Germinal center (tissue), 1 donor: Measurements from ENCODE around the gene TCHH.
A peak's percentile ranks its signal among the peaks of the same experiment; 100 is the strongest.
"Not testable (repeated sequence)": the region's sequence is repeated elsewhere in the genome, so short reads cannot be mapped to it uniquely, and the experiment has no call there.

ENCODE experiments used
- DNase-seq: peaks from one replicate; pipeline ENCODE4 v3.0.0; 2012; ENCODE audit warnings: mixed read lengths, low spot score

The TCHH gene

GRCh38 chr1:152110860-152111514, 4.3 kb downstream of the TCHH start:
- peak; percentile 26 for DNase-seq

- no peak for DNase-seq
Observed at GRCh38 chr1:152110365-152110859, 4.8 kb downstream of the TCHH start.

- no peak for DNase-seq
Observed at GRCh38 chr1:152109998-152110294, 5.3 kb downstream of the TCHH start.

- no peak for DNase-seq
Observed at GRCh38 chr1:152109231-152109997, 5.8 kb downstream of the TCHH start.

- no peak for DNase-seq
Observed at GRCh38 chr1:152108882-152109222, 6.4 kb downstream of the TCHH start.

GRCh38 chr1:152107984-152108881, 7.0 kb downstream of the TCHH start:
- DNase-seq, result no peak

GRCh38 chr1:152107031-152107983, 7.9 kb downstream of the TCHH start:
- no peak for DNase-seq

- no peak for DNase-seq
Observed at GRCh38 chr1:152104854-152105253, 10.4 kb downstream of the TCHH start.

GRCh38 chr1:152096931-152097330, 18.3 kb downstream of the TCHH start:
- DNase-seq, result no peak

- DNase-seq, result no peak
Observed at GRCh38 chr1:152089014-152089674, 26.1 kb downstream of the TCHH start, which contains the start of gene TCHHL1. TSS of gene TCHHL1 (minus strand) at chr1:152089064. CDS start at chr1:152088143, 921 bp downstream.

GRCh38 chr1:152086760-152087159, 28.5 kb downstream of the TCHH start:
- no peak for DNase-seq

- no peak for DNase-seq
Observed at GRCh38 chr1:152084853-152085252, 30.4 kb downstream of the TCHH start.

- DNase-seq, result not testable (repeated sequence)
Observed at GRCh38 chr1:152081026-152081425, 34.2 kb downstream of the TCHH start.

- DNase-seq, result not testable (repeated sequence)
Observed at GRCh38 chr1:152080494-152080893, 34.8 kb downstream of the TCHH start.

- no peak for DNase-seq
Observed at GRCh38 chr1:152078831-152079441, 36.3 kb downstream of the TCHH start.

- DNase-seq, result no peak
Observed at GRCh38 chr1:152072311-152072710, 42.9 kb downstream of the TCHH start.

GRCh38 chr1:152071123-152071522, 44.1 kb downstream of the TCHH start:
- no peak for DNase-seq

GRCh38 chr1:152067929-152068328, 47.3 kb downstream of the TCHH start:
- no peak for DNase-seq

- DNase-seq, result no peak
Observed at GRCh38 chr1:152067150-152067549, 48.1 kb downstream of the TCHH start.

GRCh38 chr1:152061952-152062351, 53.3 kb downstream of the TCHH start:
- DNase-seq, result no peak
